ENCODE results near the gene IL20. TPM values are rescaled to one million over a fixed set of nuclear protein-coding genes. Genes with fewer than 3 reads are reported as not detected.

The IL20 gene
- polyA plus RNA-seq, 2 of the 4 experiments (the other 2 are of a cell fraction): 0.05 TPM; not detected in 1

- no peak for DNase-seq (ENCODE audit: low read depth in 1 of 2, low spot score in 1 of 2)
- peaks cover 64% of the 10 kb centered on the region for H3K4me1 ChIP-seq
- peak overlapping the region; percentile 51 to 76; a peak in 5 of 6 replicates for H3K27ac ChIP-seq
- ChIA-PET CTCF (interaction anchor here (1.1 to 1.8 kb wide), 3 partner anchors 11 to 20 kb away, joined by 3 to 4 read pairs (median 3); no protein-coding TSS in a partner anchor), POLR2A (interaction anchor here (0.9 kb wide), 1 partner anchor 18 kb away, joined by 6 read pairs; no protein-coding TSS in a partner anchor)
- FAIRE-seq: no peak
- no peaks in the 10 kb centered on the region for H3K9me3 ChIP-seq
- WGBS (ENCODE audit: missing lambda C conversion rate): 31% methylated on average over 1 of the region's 1 CpG
- ATAC-seq: no peak
- peak overlapping the region; percentile 82 for H3K4me2 ChIP-seq
- no peak overlapping the region; the same call in 2 of the 3 replicates for H3K4me3 ChIP-seq
- TF ChIP-seq RCOR1 (IDR thresholded peaks at IDR 0.05; ENCODE audit: low read depth, low read length) (no peak), TFCP2L1 (CRISPR knock-in tag; IDR thresholded peaks at IDR 0.05) (0 out of 2 replicates have a peak, but pooled peaks have one; percentile 44), CHD4 (IDR thresholded peaks at IDR 0.05; ENCODE audit: borderline replicate concordance) (no peak)
Observed at GRCh38 chr1:206891412-206891811, 26.0 kb downstream of the IL20 start.

DNA sequence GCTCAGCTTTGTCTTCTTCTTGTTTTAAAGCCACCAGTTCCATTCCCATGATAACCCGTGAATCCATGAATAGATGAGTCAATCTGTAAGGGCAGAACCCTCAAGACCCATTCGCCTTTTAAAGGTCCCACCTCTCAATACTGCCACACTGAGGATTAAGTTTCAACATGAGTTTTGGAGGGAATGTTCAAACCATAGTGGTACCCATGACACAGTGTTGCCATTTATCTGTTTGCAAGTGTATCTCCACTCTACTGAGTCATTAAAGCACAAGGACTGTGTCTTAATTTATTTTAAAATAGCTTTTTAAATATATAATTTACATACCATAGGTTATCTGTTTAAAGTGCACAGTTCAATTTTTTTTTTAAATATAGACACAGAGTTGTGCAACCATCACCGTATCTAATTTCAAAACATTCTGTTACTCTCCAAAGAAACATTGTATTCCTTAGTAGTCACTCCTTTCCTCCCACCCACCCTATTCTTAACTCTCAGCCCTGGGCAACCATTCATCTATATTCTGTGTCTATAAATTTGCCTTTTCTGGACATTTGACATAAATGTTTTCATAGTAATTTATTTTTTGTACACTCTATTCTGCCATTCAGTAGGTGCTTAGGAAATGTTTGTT lies 27.0 kb downstream of the IL20 start:
- 64% methylated on average over 3 of the region's 3 CpGs for WGBS (ENCODE audit: missing lambda C conversion rate)
- CTCF ChIA-PET: interaction anchor here (0.9 to 2.5 kb wide), 7 partner anchors 9 to 39 kb away, joined by 3 to 9 read pairs (median 3); no protein-coding TSS in a partner anchor
- DNase-seq (ENCODE audit: low read depth in 1 of 2, low spot score in 1 of 2) (no peak), FAIRE-seq (no peak), ATAC-seq (no peak)
- H3K4me2 ChIP-seq: peak overlapping the region; percentile 19; the same call in 2 of the 3 replicates
- TF ChIP-seq NFE2L2 (conservative IDR thresholded peaks at IDR 0.05; ENCODE audit: low read length) (no peak), BCL3 (IDR thresholded peaks at IDR 0.05) (no peak), ESRRA (IDR thresholded peaks at IDR 0.05; ENCODE audit: borderline replicate concordance, low read length) (no peak), SMC3 (IDR thresholded peaks at IDR 0.05) (no peak), HES2 (IDR thresholded peaks at IDR 0.05) (no peak), TFCP2L1 (CRISPR knock-in tag; IDR thresholded peaks at IDR 0.05) (no peak), CHD2 (IDR thresholded peaks at IDR 0.05; ENCODE audit: low read length, partially characterized antibody) (no peak), CHD4 (IDR thresholded peaks at IDR 0.05; ENCODE audit: borderline replicate concordance) (no peak), SREBF2 (IDR thresholded peaks at IDR 0.05) (no peak), PHF8 (IDR thresholded peaks at IDR 0.05; ENCODE audit: borderline replicate concordance, low read depth) (no peak), HEYL (CRISPR knock-in tag; IDR thresholded peaks at IDR 0.05) (no peak), RAD21 (conservative IDR thresholded peaks at IDR 0.05 in 1 of 2, IDR thresholded peaks at IDR 0.05 in 1 of 2) (no peak)
- TF ChIP-seq, protein P1, sequence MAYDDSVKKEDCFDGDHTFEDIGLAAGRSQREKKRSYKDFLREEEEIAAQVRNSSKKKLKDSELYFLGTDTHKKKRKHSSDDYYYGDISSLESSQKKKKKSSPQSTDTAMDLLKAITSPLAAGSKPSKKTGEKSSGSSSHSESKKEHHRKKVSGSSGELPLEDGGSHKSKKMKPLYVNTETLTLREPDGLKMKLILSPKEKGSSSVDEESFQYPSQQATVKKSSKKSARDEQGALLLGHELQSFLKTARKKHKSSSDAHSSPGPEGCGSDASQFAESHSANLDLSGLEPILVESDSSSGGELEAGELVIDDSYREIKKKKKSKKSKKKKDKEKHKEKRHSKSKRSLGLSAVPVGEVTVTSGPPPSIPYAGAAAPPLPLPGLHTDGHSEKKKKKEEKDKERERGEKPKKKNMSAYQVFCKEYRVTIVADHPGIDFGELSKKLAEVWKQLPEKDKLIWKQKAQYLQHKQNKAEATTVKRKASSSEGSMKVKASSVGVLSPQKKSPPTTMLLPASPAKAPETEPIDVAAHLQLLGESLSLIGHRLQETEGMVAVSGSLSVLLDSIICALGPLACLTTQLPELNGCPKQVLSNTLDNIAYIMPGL (CRISPR knock-in tag; IDR thresholded peaks at IDR 0.05; ENCODE audit: borderline replicate concordance): no peak
- TF ChIP-seq, protein P2, sequence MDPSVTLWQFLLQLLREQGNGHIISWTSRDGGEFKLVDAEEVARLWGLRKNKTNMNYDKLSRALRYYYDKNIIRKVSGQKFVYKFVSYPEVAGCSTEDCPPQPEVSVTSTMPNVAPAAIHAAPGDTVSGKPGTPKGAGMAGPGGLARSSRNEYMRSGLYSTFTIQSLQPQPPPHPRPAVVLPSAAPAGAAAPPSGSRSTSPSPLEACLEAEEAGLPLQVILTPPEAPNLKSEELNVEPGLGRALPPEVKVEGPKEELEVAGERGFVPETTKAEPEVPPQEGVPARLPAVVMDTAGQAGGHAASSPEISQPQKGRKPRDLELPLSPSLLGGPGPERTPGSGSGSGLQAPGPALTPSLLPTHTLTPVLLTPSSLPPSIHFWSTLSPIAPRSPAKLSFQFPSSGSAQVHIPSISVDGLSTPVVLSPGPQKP (IDR thresholded peaks at IDR 0.05; ENCODE audit: low read depth, low read length): no peak
- no peak overlapping the region for H3K4me3 ChIP-seq
- POLR2A ChIA-PET: no interaction called here
- peaks cover 72% of the 10 kb centered on the region for H3K4me1 ChIP-seq
- no peaks in the 10 kb centered on the region for H3K9me3 ChIP-seq
- peak overlapping the region in 1 of 2 experiments; percentile 51; a peak in 1 of 6 replicates for H3K27ac ChIP-seq

DNA sequence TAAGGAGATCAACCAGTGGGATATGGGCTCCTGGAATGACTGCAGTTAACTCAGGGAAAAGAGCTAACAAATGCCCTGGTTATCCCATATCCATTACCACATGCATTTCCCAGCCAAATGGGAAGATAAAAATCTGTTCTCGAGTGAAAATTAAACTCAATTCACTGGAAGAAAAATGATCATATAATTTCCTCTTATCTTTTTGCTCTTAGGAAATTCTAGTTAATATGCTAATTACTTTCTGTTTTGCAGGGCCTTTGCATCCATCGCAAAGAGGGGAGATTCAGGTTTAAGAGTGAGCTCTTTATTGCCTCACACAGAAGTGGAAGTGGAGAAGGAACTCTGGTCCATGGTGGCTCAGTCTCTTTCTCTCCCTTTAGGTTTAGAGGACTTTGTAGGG lies 28.0 kb downstream of the IL20 start:
- no peak for TF ChIP-seq RARB (CRISPR knock-in tag; IDR thresholded peaks at IDR 0.05)
- TF ChIP-seq ATOH8 (CRISPR knock-in tag; IDR thresholded peaks at IDR 0.05; ENCODE audit: low read depth): no peak
- TF ChIP-seq RFX5 (IDR thresholded peaks at IDR 0.05): no peak
- no peak for TF ChIP-seq KDM1A (IDR thresholded peaks at IDR 0.05; ENCODE audit: low read depth)
- TF ChIP-seq ESRRA (IDR thresholded peaks at IDR 0.05; ENCODE audit: borderline replicate concordance, low read length): no peak
- no peak for TF ChIP-seq TP53 (CRISPR knock-in tag; IDR thresholded peaks at IDR 0.05)
- no peaks in the 10 kb centered on the region for H3K9me3 ChIP-seq
- 90% methylated on average over 2 of the region's 2 CpGs for WGBS (ENCODE audit: missing lambda C conversion rate)
- peak overlapping the region in 1 of 2 experiments; percentile 31; a peak in 1 of 6 replicates for H3K27ac ChIP-seq
- peak overlapping the region; percentile 19; the same call in 2 of the 3 replicates for H3K4me2 ChIP-seq
- ChIA-PET POLR2A (no interaction called here), CTCF (interaction anchor here (2.5 to 8.9 kb wide), 2 partner anchors 16 to 20 kb away, joined by 9 to 67 read pairs; no protein-coding TSS in a partner anchor)
- H3K4me3 ChIP-seq: no peak overlapping the region
- DNase-seq (ENCODE audit: low read depth in 1 of 2, low spot score in 1 of 2) (no peak), ATAC-seq (no peak), FAIRE-seq (no peak)
- peaks cover 72% of the 10 kb centered on the region for H3K4me1 ChIP-seq
